GM12872 (cell line): Measurements from ENCODE around the gene FLRT3.

Source experiments
- TF ChIP-seq, protein P1 (sequence below): IDR thresholded peaks from 3 replicates; pipeline ENCODE4 v1.5.1; 2011; ENCODE audit warnings: low read depth, mild to moderate bottlenecking, low read length, moderate library complexity; ENCODE audit not compliant: insufficient read depth

FLRT3 gene

DNA sequence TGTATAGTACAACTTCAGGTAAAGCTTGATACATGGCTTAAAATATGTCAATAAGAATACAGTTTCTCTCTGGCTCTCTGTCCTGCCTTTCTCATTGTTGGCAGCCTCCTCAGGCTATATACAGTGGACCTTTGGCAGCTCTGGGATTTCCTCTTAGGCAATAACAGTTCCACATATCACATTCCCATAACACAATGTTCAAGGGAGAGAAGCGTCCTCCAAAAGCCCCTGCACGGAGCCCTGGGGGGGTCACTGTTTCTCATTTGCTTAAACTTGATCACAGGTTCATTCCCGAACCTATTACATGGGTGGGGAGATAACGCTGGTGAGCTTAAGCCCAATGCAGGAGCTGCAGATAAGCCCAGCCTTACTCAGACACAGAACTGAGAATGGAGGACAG is 4.4 kb upstream of the FLRT3 start:
- TF ChIP-seq, protein P1, sequence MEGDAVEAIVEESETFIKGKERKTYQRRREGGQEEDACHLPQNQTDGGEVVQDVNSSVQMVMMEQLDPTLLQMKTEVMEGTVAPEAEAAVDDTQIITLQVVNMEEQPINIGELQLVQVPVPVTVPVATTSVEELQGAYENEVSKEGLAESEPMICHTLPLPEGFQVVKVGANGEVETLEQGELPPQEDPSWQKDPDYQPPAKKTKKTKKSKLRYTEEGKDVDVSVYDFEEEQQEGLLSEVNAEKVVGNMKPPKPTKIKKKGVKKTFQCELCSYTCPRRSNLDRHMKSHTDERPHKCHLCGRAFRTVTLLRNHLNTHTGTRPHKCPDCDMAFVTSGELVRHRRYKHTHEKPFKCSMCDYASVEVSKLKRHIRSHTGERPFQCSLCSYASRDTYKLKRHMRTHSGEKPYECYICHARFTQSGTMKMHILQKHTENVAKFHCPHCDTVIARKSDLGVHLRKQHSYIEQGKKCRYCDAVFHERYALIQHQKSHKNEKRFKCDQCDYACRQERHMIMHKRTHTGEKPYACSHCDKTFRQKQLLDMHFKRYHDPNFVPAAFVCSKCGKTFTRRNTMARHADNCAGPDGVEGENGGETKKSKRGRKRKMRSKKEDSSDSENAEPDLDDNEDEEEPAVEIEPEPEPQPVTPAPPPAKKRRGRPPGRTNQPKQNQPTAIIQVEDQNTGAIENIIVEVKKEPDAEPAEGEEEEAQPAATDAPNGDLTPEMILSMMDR = no peak

DNA sequence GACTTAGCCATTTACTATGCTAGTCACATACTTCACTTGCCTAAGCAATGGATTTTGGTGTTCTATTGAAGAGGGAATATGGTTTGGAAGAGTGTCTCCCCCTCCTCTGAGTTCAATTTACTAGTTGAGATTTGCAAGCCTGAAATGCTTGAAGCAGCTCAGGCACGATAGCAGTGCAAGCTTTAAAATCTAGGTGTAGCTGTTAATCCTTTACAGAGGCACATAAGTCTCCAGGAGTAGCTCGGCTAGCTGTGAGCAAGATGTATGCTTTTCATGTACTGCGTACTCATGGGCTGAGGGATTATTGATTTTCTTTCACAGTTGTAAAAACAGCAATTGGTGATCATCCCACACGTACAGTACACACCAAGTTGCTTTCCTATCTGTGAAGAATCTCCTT is 726 bp downstream of the FLRT3 start:
- TF ChIP-seq, protein P1 = no peak

DNA sequence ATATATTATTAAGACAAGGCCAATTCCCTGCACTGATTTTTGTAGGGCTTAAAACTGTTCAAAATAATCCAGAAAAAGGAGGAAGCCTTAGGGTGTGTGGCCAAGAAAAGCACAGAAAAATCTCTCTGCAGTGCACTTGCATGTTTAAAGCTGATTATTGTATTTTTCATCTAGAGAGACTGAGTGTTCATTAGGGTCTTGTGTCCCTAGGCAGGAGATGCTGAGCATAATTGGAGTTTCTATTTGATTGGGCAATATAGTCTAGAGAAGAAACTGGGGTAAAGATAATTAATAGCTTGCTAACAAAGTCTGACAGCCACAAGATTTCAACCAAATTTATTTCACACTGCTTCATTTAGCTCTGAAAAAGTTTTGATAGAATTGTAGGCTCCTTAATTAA is 2.4 kb downstream of the FLRT3 start:
- TF ChIP-seq, protein P1 = no peak

DNA sequence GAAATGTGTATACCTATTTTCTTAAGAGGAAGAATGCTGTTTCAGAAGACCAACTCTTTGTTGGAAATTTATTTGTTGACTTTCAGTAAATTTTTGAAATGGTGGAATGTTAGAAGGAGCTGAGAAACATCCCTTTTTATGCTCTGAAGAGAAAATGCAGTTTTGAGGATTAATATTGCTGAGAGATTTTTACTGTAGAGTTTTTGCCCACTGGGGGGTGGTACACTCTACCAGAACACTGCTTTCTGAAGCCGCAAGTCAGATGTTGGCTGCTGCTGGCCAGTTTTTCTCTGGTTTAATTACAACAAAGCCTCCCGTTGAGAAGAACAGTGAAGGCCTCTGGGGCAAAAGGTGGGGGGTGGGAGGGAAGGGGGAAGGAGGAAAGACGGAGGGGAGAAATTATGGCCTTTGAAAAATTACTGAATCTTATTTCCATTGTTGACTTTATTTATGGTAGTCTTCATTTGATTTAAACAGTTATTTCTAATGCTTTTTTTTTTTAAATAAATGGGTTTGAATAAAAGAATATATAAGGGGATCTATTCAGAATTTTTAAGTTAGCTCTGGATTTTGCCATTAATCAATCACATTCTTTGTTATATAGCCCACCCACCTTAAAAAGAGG is 3.0 kb downstream of the FLRT3 start:
- TF ChIP-seq, protein P1 = peak; percentile 49; the same call in 2 of the 3 replicates

DNA sequence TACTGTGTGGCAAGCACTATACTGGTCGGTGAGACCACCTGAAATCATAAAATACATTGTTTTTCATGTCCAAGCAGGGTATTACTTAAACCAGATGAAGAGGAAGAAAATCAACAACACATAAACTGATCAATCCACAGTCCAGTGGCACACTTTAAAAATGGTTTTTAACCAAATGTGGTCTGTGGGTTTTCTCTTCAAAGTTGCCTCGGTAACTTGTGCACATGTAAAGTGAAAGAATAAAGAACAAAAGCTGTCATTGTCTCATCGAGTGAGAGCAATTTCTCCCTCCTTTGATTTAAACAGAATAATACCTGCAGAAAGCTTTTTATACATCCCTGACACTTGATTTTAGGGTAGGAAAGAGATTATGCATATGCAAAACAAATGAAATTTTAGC is 3.7 kb downstream of the FLRT3 start:
- TF ChIP-seq, protein P1 = no peak

DNA sequence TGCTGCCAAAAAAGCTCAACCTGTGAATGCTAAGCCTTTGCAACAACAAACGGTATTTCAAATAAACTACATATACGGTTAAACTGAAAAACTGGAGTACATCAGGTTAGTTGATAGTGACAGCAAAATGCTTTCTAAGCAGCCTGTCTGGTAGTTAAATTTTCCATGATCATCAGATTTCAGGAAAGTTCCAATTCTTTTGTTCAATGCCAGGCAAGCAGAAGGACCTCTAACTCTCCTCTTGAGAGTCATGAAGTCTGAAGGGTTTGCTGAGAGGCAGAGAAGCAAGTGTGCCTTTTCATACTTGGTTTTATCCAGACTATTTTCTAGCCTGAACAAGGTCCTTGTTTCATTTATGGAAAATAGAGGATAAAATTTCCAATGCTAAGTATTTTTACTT is 4.5 kb downstream of the FLRT3 start:
- TF ChIP-seq, protein P1 = no peak

DNA sequence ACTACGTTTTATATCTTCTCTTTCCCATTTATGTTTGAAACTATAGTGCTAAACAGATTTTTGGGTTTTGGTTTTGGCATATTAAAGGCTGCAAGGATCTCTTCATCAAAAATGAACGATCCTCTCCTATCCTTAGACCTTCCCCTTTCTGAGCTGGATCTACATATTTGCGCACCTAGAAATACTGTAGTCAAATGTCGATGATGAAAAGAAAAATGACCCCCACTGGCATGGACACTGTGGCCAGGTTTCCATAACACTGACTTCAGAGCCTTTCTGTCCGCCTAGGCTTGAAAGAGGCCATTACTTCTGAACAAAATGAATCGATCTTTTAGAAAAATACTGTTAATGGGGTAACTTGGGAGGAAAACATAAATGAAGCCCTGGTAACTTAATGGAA is 5.8 kb downstream of the FLRT3 start:
- TF ChIP-seq, protein P1 = no peak

DNA sequence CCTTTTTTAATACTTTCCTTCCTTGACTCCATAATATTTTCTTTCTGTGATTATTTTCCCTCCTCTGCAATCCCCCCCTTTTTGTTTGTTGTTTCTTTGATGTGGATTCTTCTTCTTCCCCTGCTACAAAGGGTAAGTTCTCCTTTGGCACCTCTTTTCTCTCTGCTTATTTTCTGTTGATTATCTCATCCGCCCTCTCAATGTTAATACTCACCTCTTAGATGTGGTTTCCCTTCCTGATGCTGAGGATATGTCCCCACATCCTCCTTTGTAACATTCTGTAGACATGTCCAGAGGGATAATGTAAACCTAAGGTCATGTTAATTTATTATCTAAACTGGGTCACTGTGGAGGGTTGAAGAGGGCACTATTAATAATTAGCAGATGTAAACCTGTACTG is 17.7 kb downstream of the FLRT3 start:
- TF ChIP-seq, protein P1 = no peak
